Measurements from ENCODE around the gene SETDB1.

- TF ChIP-seq CTCF (IDR thresholded peaks at IDR 0.05; ENCODE audit: insufficient read depth, low read length) (no peak), GABPA (IDR thresholded peaks at IDR 0.05; ENCODE audit: low read depth) (no peak), POLR2AphosphoS5 (IDR thresholded peaks at IDR 0.05; ENCODE audit: low read depth) (no peak), REST (IDR thresholded peaks at IDR 0.05; ENCODE audit: insufficient replicate concordance, low read depth) (no peak)
Observed at GRCh38 chr1:150992626-150993025, 66.5 kb downstream of the SETDB1 start.

All from HL-60 (cell line).